ENCODE data around the gene TMEM187.
A peak's percentile ranks its signal among the peaks of the same experiment; 100 is the strongest.

The TMEM187 gene

GRCh38 chrX:154016366-154017076 lies 44.0 kb downstream of the TMEM187 start:
- Histone ChIP-seq H3K36me3 (ENCODE audit: control insufficient read depth, insufficient read depth, low read length) (no peaks in the 10 kb centered on the region), H3K9me3 (ENCODE audit: control insufficient read depth, low read length) (no peaks in the 10 kb centered on the region), H3K27me3 (ENCODE audit: control insufficient read depth, insufficient read depth, low read length) (no peaks in the 10 kb centered on the region), H3K4me1 (ENCODE audit: control insufficient read depth, insufficient read depth, low read length) (peaks cover 13% of the 10 kb centered on the region), H3K4me3 (ENCODE audit: low read length) (no peak overlapping the region), H3K9ac (ENCODE audit: low read length) (no peak overlapping the region)

DNA sequence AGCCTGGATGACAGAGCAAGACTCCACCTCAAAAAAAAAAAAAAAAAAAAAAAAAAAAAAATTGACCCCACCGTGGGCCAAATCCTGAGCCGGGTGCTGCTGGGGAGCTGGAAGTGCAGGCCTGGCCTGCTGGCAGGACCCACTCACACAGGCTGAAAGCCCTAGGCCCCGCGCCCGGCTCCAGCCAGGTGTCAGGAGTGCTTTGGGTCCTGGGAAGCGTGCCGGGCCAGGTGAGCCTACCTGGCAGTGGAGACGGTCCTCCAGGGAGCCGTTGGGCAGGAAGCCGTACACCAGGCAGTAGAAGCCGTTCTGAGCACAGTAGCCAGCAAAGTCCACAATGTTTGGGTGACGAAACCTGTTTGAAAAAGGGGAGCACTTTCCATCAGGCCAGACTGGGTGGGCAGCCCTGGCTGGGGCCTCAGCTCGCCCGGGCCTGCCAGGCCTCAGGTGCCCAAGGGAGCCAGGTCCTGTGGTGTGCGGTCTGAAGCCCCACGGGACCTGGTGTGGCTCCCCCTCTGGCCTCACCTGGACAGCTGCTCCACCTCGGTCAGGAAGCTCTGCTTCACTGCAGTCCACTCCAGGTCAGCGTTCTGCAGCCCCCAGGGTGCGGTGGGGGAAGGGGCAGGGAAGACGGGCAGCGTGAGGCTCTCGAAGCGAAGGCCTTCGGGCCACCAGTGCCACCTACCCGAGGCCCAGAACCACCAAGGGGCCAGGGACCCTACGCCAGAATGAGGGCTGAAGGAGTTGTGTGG lies 45.4 kb downstream of the TMEM187 start:
- Histone ChIP-seq H3K9me3 (ENCODE audit: control insufficient read depth, low read length) (no peaks in the 10 kb centered on the region), H3K27me3 (ENCODE audit: control insufficient read depth, insufficient read depth, low read length) (no peaks in the 10 kb centered on the region), H3K9ac (ENCODE audit: low read length) (peak overlapping the region; percentile 74), H3K36me3 (ENCODE audit: control insufficient read depth, insufficient read depth, low read length) (no peaks in the 10 kb centered on the region), H3K4me1 (ENCODE audit: control insufficient read depth, insufficient read depth, low read length) (peaks cover 13% of the 10 kb centered on the region), H3K4me3 (ENCODE audit: low read length) (no peak overlapping the region)

GRCh38 chrX:154018518-154019060 lies 46.0 kb downstream of the TMEM187 start:
- H3K4me1 ChIP-seq (ENCODE audit: control insufficient read depth, insufficient read depth, low read length) = peaks cover 13% of the 10 kb centered on the region
- no peaks in the 10 kb centered on the region for H3K36me3 ChIP-seq (ENCODE audit: control insufficient read depth, insufficient read depth, low read length)
- no peaks in the 10 kb centered on the region for H3K27me3 ChIP-seq (ENCODE audit: control insufficient read depth, insufficient read depth, low read length)
- peak overlapping the region; percentile 74 for H3K9ac ChIP-seq (ENCODE audit: low read length)
- H3K4me3 ChIP-seq (ENCODE audit: low read length) = peak overlapping the region; percentile 56
- H3K9me3 ChIP-seq (ENCODE audit: control insufficient read depth, low read length) = no peaks in the 10 kb centered on the region

DNA sequence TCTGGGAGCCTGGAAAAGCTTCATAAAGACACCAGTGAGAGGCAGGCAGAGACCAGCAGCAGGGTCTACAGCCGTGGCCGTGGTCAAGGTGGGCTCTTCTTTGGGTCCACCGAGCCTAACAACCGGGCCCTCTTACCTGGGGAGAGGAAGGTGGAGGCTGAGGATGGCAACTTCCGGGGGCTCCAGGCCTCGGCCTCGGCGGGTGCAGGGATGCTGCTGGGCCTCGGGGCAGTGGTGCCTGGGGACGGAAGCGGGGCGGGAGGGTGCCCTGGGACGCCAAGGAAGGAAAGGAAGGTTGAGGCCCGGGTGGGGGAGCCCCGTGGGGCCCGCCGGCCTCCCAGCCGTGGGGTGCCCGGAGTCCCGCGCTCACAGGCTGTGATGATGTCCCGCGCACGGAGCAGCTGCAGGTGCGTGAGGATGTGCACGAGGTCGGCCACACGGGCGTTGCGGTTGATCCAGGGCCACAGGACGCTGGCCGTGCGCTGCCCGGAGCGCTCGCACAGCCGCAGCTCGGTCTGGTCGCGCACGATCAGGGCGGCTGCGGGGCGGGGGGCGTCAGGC lies 46.6 kb downstream of the TMEM187 start:
- Histone ChIP-seq H3K9me3 (ENCODE audit: control insufficient read depth, low read length) (no peaks in the 10 kb centered on the region), H3K4me1 (ENCODE audit: control insufficient read depth, insufficient read depth, low read length) (peaks cover 13% of the 10 kb centered on the region), H3K27me3 (ENCODE audit: control insufficient read depth, insufficient read depth, low read length) (no peaks in the 10 kb centered on the region), H3K36me3 (ENCODE audit: control insufficient read depth, insufficient read depth, low read length) (no peaks in the 10 kb centered on the region), H3K4me3 (ENCODE audit: low read length) (peak overlapping the region; percentile 56), H3K9ac (ENCODE audit: low read length) (peak overlapping the region; percentile 74)

DNA sequence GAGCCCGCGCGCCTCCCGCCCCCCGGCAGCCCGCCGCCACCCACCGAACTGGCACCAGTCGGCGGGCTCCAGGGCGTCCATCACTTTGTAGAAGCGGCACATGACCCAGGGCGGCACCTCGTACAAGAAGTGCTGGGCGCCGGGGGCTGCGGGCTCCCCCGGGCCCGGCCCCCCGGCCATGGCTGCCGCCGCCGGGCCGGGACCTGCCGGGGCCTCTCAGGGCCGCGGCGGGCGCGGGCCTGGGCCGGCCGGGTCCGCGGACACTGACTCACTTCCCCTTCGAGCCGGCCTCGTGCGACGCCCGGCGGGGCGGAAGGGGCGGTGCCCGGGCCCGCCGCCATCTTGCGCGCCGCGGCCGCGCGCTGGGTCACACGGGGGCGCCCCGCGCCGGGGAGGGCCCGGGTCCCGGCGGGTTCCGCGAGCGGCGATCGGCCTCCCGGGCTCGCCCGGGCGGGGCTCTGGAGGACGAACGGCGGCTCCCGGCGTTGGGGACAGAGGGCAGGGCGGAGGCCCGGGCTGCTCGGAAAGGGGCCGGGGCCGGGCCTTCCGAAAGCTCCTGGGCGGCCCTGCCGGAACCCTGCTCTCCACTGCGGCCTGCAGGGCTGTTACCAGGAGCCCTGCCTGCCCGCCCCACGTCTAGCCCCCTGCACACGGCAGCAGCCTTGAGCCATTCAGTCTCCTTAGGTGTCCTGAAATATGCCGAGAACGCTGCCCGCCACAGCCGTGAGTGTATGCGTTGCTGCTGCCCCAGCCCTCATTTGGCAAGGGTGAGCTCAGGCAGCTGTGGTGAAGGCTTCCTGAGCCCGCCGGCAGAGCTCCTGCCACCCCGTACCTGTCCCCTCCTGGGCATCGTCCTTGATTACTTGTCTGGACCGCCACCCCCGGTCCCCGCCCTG lies 47.3 kb downstream of the TMEM187 start, which contains the start of gene IRAK1:
TSS of gene IRAK1 (minus strand) at position 270 of the 896 bp plus-strand sequence. CDS start at position 180, 90 bp downstream.
- Histone ChIP-seq H3K9me3 (ENCODE audit: control insufficient read depth, low read length) (no peaks in the 10 kb centered on the region), H3K9ac (ENCODE audit: low read length) (peak within 1 kb of the TSS; percentile 74), H3K4me1 (ENCODE audit: control insufficient read depth, insufficient read depth, low read length) (peaks cover 13% of the 10 kb centered on the region), H3K36me3 (ENCODE audit: control insufficient read depth, insufficient read depth, low read length) (no peaks in the 10 kb centered on the region), H3K27me3 (ENCODE audit: control insufficient read depth, insufficient read depth, low read length) (no peaks in the 10 kb centered on the region), H3K4me3 (ENCODE audit: low read length) (peak within 1 kb of the TSS; percentile 56)

DNA sequence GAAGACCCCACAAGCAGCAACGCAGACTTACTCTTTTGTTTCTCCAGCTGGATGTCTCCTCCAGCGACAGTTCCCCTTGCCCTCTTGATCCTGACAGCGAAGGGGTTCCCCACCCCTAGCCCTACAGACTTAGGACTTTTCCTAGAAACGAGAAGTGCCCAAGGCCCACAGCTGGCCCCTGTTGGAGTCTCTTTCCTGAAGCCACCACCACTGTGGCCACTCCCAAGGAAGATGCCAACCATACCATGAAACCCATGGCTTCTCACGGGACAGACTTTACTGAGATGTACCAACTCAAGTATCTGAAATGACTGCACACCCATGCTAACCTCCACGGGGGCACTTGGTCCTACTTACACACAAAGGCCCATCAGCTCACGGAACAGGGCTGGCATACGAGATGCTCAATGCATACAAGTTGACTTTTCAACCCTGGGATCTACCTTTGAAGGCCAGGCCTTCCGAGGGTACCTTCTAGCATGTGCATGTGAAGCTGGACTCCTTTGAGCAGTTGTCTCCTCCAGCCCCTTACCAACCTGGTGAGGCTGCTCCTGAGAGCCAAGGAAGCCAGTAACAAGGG lies 48.1 kb downstream of the TMEM187 start:
- Histone ChIP-seq H3K36me3 (ENCODE audit: control insufficient read depth, insufficient read depth, low read length) (no peaks in the 10 kb centered on the region), H3K9me3 (ENCODE audit: control insufficient read depth, low read length) (no peaks in the 10 kb centered on the region), H3K9ac (ENCODE audit: low read length) (peak overlapping the region; percentile 66), H3K4me1 (ENCODE audit: control insufficient read depth, insufficient read depth, low read length) (peaks cover 13% of the 10 kb centered on the region), H3K27me3 (ENCODE audit: control insufficient read depth, insufficient read depth, low read length) (no peaks in the 10 kb centered on the region), H3K4me3 (ENCODE audit: low read length) (peak overlapping the region; percentile 36)

DNA sequence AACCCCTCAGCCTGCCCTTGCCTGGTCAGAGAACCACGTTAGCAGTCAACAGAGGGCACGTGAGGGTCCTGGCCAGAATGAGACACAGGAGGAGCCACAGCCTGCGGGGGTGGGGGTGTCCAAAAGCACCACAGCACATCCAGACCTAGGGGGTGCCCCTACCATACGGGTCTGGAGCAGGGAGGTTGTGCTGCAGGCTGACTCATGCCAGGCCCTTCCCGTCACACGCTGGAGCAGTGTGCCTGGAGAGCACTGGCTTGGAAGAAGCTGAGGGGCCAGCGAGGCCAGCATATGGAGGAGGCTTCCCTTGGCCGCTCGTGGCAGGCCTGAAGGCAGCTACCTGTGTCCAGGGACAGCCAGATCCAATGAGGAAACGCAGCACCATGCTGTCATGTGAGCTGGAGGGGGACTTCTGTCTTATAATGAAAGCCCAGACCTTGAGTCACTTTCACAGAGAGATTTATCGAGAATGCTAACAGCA lies 48.6 kb downstream of the TMEM187 start:
- no peak overlapping the region for H3K9ac ChIP-seq (ENCODE audit: low read length)
- no peaks in the 10 kb centered on the region for H3K27me3 ChIP-seq (ENCODE audit: control insufficient read depth, insufficient read depth, low read length)
- no peak overlapping the region for H3K4me3 ChIP-seq (ENCODE audit: low read length)
- H3K36me3 ChIP-seq (ENCODE audit: control insufficient read depth, insufficient read depth, low read length) = no peaks in the 10 kb centered on the region
- H3K9me3 ChIP-seq (ENCODE audit: control insufficient read depth, low read length) = no peaks in the 10 kb centered on the region
- H3K4me1 ChIP-seq (ENCODE audit: control insufficient read depth, insufficient read depth, low read length) = peaks cover 13% of the 10 kb centered on the region

- H3K4me1 ChIP-seq (ENCODE audit: control insufficient read depth, insufficient read depth, low read length) = peaks cover 13% of the 10 kb centered on the region
- no peaks in the 10 kb centered on the region for H3K36me3 ChIP-seq (ENCODE audit: control insufficient read depth, insufficient read depth, low read length)
- no peak overlapping the region for H3K4me3 ChIP-seq (ENCODE audit: low read length)
- no peaks in the 10 kb centered on the region for H3K27me3 ChIP-seq (ENCODE audit: control insufficient read depth, insufficient read depth, low read length)
- no peak overlapping the region for H3K9ac ChIP-seq (ENCODE audit: low read length)
- no peaks in the 10 kb centered on the region for H3K9me3 ChIP-seq (ENCODE audit: control insufficient read depth, low read length)
Observed at GRCh38 chrX:154022108-154022507, 49.6 kb downstream of the TMEM187 start.

GRCh38 chrX:154023276-154024000 lies 50.9 kb downstream of the TMEM187 start:
- Histone ChIP-seq H3K4me1 (ENCODE audit: control insufficient read depth, insufficient read depth, low read length) (peaks cover 8% of the 10 kb centered on the region), H3K27me3 (ENCODE audit: control insufficient read depth, insufficient read depth, low read length) (no peaks in the 10 kb centered on the region), H3K9ac (ENCODE audit: low read length) (no peak overlapping the region)

GRCh38 chrX:154024271-154024670 lies 51.7 kb downstream of the TMEM187 start:
- Histone ChIP-seq H3K4me1 (ENCODE audit: control insufficient read depth, insufficient read depth, low read length) (peaks cover 14% of the 10 kb centered on the region), H3K4me3 (ENCODE audit: low read length) (no peak overlapping the region), H3K36me3 (ENCODE audit: control insufficient read depth, insufficient read depth, low read length) (peaks cover 1% of the 10 kb centered on the region), H3K27me3 (ENCODE audit: control insufficient read depth, insufficient read depth, low read length) (no peaks in the 10 kb centered on the region), H3K9ac (ENCODE audit: low read length) (no peak overlapping the region), H3K9me3 (ENCODE audit: control insufficient read depth, low read length) (no peaks in the 10 kb centered on the region)

More at GRCh38 chrX:154023276-154024000, 50.9 kb downstream of the TMEM187 start:
- Histone ChIP-seq H3K36me3 (ENCODE audit: control insufficient read depth, insufficient read depth, low read length) (no peaks in the 10 kb centered on the region), H3K4me3 (ENCODE audit: low read length) (no peak overlapping the region), H3K9me3 (ENCODE audit: control insufficient read depth, low read length) (no peaks in the 10 kb centered on the region)
